ENCODE measurements around the gene TOX3.

Gene TOX3

DNA sequence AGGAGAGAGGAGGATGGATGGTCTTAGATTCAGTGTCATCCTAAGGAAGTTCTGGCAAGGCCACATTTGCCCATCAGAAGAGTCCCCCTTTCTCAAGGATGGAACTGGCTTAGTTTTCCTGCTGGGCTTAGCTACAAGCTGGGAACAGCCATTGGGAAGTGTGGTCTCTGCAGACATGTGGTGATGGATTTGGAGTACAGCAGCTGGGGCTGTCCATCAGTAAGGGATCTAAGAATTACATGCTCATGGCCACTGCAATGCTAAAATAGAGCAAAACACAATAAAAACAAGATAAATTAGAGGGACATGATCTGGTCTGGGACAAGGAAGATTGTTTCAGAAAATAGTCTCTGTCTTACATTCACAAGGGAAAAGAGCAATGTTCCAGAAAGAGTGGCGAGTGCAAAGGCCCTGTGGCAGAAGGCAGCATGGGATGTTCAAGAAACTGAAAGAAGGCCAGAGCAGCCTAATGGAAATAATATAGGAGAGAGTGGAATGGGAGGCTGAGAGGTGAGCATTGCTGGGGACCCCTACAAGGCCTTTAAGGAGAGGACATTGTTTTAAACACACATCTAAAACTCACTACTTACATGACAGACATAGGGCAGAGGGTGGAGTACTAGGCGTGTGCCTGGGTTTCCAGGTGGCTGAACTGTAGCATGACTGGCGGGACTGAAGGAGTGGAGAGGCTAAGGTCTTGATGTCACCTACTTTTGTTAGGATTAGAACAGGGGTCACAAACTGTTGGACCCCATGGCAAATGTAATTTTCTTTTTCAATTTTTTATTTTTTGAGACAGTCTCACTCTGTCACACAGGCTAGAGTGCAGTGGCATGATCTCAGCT is 17.0 kb upstream of the TOX3 start:
- Histone ChIP-seq H3K9me3 (ENCODE audit: control insufficient read depth, low read length) (no peaks in the 10 kb centered on the region), H3K4me1 (ENCODE audit: control insufficient read depth, insufficient read depth, low read length, poor library complexity, severe bottlenecking) (no peaks in the 10 kb centered on the region), H3K4me3 (ENCODE audit: insufficient read depth, low read depth, low read length, poor library complexity, severe bottlenecking) (no peak overlapping the region), H3K36me3 (ENCODE audit: control insufficient read depth, insufficient read depth, low read length) (no peaks in the 10 kb centered on the region), H3K27ac (ENCODE audit: insufficient read depth, low read length, poor library complexity, severe bottlenecking) (no peak overlapping the region), H3K27me3 (replicated peaks; ENCODE audit: control insufficient read depth, insufficient read depth, low read length, poor library complexity, severe bottlenecking) (no peaks in the 10 kb centered on the region)
- DNase-seq = no peak

DNA sequence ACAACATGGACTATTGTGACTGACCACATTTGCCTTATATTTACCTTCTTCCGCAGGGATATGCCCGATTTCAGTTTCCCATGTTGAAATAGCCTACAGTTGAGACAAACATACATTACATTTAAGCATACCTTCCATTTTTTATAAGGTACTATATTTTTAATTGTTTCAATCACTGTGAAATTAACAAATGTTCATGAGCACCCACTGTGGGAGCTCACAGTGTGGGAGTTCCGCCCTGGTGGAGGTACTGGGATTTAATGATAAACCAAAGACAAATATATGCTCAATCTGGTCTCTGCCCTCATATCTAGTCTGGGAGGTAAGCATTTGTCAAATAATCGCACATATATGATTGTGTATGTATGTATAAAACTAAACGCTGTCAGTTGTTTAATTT is 15.8 kb upstream of the TOX3 start:
- Histone ChIP-seq H3K27ac (ENCODE audit: insufficient read depth, low read length, poor library complexity, severe bottlenecking) (no peak overlapping the region), H3K4me3 (ENCODE audit: insufficient read depth, low read depth, low read length, poor library complexity, severe bottlenecking) (no peak overlapping the region), H3K9me3 (ENCODE audit: control insufficient read depth, low read length) (no peaks in the 10 kb centered on the region), H3K4me1 (ENCODE audit: control insufficient read depth, insufficient read depth, low read length, poor library complexity, severe bottlenecking) (no peaks in the 10 kb centered on the region), H3K36me3 (ENCODE audit: control insufficient read depth, insufficient read depth, low read length) (no peaks in the 10 kb centered on the region), H3K27me3 (replicated peaks; ENCODE audit: control insufficient read depth, insufficient read depth, low read length, poor library complexity, severe bottlenecking) (no peaks in the 10 kb centered on the region)
- DNase-seq = no peak

DNA sequence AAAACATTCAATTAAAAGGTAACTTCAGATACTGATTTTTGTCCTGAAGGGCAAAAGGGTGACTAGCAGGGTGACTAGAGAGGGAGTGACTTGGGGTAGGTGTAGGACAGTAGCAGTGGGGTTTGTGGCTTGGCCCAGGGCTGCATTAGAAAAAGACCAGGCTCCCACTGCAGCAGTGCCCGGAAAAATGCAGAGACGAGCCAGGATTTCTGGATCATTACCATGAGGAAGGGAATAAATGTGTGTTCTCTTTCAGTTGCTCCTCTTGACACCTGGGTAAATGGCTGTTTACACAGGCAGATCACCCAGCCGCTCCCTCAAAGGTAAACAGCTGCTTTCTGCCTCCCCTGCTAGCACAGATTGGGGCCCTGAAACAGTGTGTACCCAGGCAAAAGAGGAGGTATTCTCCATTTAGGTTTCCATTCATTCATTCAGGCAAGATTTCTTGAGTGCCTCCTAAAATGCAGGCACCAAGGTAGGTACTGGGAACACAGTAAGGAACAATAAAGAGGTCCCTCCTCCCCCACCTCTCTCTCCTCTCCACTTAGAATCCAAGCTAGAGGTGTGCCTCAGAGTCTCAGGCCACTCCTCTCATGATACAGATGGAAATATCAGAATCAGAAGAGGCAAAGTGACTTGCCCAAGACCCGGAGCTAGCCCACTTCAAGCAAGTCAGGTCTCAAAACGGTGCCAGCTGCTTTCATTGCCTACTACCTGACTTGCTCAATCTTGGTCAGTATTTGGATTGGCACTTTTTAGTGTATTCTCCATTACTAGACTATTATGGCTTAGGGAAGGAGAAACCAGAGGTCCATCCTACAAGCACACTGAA is 15.2 kb upstream of the TOX3 start:
- no peaks in the 10 kb centered on the region for H3K36me3 ChIP-seq (ENCODE audit: control insufficient read depth, insufficient read depth, low read length)
- no peaks in the 10 kb centered on the region for H3K9me3 ChIP-seq (ENCODE audit: control insufficient read depth, low read length)
- DNase-seq = no peak
- H3K27ac ChIP-seq (ENCODE audit: insufficient read depth, low read length, poor library complexity, severe bottlenecking) = no peak overlapping the region
- H3K27me3 ChIP-seq (replicated peaks; ENCODE audit: control insufficient read depth, insufficient read depth, low read length, poor library complexity, severe bottlenecking) = no peaks in the 10 kb centered on the region
- no peaks in the 10 kb centered on the region for H3K4me1 ChIP-seq (ENCODE audit: control insufficient read depth, insufficient read depth, low read length, poor library complexity, severe bottlenecking)
- H3K4me3 ChIP-seq (ENCODE audit: insufficient read depth, low read depth, low read length, poor library complexity, severe bottlenecking) = no peak overlapping the region

DNA sequence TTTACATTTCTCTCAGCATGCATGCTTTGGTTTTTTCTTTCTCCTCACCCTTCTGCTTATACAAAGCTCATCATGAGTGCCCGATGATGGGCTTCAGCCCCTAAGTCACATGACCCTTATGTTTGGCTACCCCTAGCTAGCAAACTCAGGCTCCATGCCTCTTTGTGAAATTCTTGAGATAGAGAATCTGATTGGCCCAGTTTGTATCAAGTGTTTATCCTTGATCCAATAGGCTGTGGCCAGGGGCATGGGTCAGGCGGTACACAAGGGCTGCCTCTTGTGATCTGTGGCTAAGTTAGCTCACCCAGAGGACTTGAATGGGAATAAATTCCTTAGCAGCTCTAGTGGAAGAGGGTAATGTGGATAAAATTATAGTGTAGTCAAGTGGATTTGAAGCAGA is 11.5 kb upstream of the TOX3 start:
- no peak overlapping the region for H3K27ac ChIP-seq (ENCODE audit: insufficient read depth, low read length, poor library complexity, severe bottlenecking)
- no peak overlapping the region for H3K4me3 ChIP-seq (ENCODE audit: insufficient read depth, low read depth, low read length, poor library complexity, severe bottlenecking)
- DNase-seq = no peak
- no peaks in the 10 kb centered on the region for H3K9me3 ChIP-seq (ENCODE audit: control insufficient read depth, low read length)
- H3K27me3 ChIP-seq (replicated peaks; ENCODE audit: control insufficient read depth, insufficient read depth, low read length, poor library complexity, severe bottlenecking) = no peaks in the 10 kb centered on the region
- H3K36me3 ChIP-seq (ENCODE audit: control insufficient read depth, insufficient read depth, low read length) = no peaks in the 10 kb centered on the region
- no peaks in the 10 kb centered on the region for H3K4me1 ChIP-seq (ENCODE audit: control insufficient read depth, insufficient read depth, low read length, poor library complexity, severe bottlenecking)

DNA sequence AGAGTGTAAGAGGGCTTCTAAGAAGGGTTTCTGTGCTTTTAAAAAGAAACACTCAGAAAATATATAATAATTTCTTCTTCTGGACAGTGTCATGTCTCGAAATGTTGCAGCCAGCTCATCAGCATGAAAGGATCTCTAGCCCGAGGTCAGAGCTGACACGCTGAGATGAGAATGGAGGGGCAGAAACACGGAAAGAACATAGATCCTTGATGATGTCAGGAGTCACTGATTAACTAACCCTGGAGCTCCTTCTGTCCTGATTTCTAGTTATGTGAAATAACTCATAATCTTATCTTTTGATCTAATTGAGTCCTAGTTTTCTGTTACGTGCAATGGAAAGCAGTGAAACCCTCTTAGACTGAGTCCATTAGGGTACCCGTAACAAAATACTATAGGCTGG is 10.3 kb upstream of the TOX3 start:
- Histone ChIP-seq H3K27ac (ENCODE audit: insufficient read depth, low read length, poor library complexity, severe bottlenecking) (no peak overlapping the region), H3K36me3 (ENCODE audit: control insufficient read depth, insufficient read depth, low read length) (no peaks in the 10 kb centered on the region), H3K4me3 (ENCODE audit: insufficient read depth, low read depth, low read length, poor library complexity, severe bottlenecking) (no peak overlapping the region), H3K4me1 (ENCODE audit: control insufficient read depth, insufficient read depth, low read length, poor library complexity, severe bottlenecking) (no peaks in the 10 kb centered on the region), H3K27me3 (replicated peaks; ENCODE audit: control insufficient read depth, insufficient read depth, low read length, poor library complexity, severe bottlenecking) (no peaks in the 10 kb centered on the region), H3K9me3 (ENCODE audit: control insufficient read depth, low read length) (no peaks in the 10 kb centered on the region)
- DNase-seq = no peak

DNA sequence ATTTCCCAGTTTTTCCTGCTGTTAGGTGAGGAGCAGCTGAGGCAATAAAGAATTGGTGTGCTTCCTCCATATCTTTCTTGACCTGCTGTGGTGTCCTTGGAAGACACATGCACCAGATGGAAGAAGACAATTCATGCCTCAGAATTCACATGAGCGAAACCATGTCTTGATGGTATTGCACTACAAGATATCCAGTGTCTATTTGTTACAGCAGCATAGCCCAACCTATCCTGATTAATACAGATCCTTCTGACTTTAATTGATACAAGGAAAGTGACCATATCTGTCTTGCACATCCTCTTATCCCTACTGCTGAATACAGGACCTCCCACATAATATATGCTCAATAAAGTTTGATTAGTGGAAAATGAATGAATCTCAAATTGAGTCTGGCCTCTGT is 9.1 kb upstream of the TOX3 start:
- Histone ChIP-seq H3K4me3 (ENCODE audit: insufficient read depth, low read depth, low read length, poor library complexity, severe bottlenecking) (no peak overlapping the region), H3K27me3 (replicated peaks; ENCODE audit: control insufficient read depth, insufficient read depth, low read length, poor library complexity, severe bottlenecking) (no peaks in the 10 kb centered on the region), H3K36me3 (ENCODE audit: control insufficient read depth, insufficient read depth, low read length) (no peaks in the 10 kb centered on the region), H3K9me3 (ENCODE audit: control insufficient read depth, low read length) (no peaks in the 10 kb centered on the region), H3K4me1 (ENCODE audit: control insufficient read depth, insufficient read depth, low read length, poor library complexity, severe bottlenecking) (no peaks in the 10 kb centered on the region), H3K27ac (ENCODE audit: insufficient read depth, low read length, poor library complexity, severe bottlenecking) (no peak overlapping the region)
- no peak for DNase-seq

DNA sequence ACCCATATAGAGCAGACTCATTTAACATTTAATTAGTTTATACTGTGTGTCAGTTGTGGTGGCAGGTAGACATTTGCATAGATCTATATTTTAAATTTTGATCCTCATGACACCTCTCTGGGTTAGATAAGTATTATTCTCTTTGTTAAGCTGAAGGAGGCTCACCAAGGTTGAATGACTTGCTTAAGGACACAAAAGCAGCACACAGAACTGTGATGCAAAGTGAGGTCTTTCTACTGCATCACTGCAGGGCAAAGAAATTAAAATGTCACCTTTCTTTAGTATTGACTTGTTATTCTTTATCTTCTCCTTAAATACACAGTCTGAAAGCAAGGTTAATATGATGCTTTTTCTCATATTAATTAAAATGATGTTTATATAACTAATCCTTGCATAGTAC is 8.6 kb upstream of the TOX3 start:
- Histone ChIP-seq H3K27ac (ENCODE audit: insufficient read depth, low read length, poor library complexity, severe bottlenecking) (no peak overlapping the region), H3K4me3 (ENCODE audit: insufficient read depth, low read depth, low read length, poor library complexity, severe bottlenecking) (no peak overlapping the region), H3K9me3 (ENCODE audit: control insufficient read depth, low read length) (no peaks in the 10 kb centered on the region), H3K36me3 (ENCODE audit: control insufficient read depth, insufficient read depth, low read length) (no peaks in the 10 kb centered on the region), H3K4me1 (ENCODE audit: control insufficient read depth, insufficient read depth, low read length, poor library complexity, severe bottlenecking) (no peaks in the 10 kb centered on the region), H3K27me3 (replicated peaks; ENCODE audit: control insufficient read depth, insufficient read depth, low read length, poor library complexity, severe bottlenecking) (no peaks in the 10 kb centered on the region)
- DNase-seq = no peak

DNA sequence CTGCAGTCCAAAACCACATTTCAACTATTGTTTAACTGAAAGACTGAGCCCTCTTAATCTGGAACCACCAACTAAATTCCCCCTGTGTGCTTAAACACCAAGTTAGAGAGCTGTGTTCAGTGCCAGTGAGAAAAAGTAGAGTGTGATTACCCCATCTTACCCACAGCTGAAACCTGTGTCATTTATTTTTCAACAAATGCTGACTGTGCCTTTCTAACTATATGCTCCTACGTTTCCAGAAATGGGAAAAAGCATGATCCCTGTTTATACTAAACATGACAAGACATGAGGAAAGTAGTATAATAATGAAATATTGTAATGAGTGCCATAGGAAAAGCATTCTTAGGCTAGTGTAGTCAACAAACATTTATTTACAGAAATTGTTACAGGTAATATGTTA is 7.4 kb upstream of the TOX3 start:
- Histone ChIP-seq H3K36me3 (ENCODE audit: control insufficient read depth, insufficient read depth, low read length) (no peaks in the 10 kb centered on the region), H3K27me3 (replicated peaks; ENCODE audit: control insufficient read depth, insufficient read depth, low read length, poor library complexity, severe bottlenecking) (no peaks in the 10 kb centered on the region)
- DNase-seq = no peak

DNA sequence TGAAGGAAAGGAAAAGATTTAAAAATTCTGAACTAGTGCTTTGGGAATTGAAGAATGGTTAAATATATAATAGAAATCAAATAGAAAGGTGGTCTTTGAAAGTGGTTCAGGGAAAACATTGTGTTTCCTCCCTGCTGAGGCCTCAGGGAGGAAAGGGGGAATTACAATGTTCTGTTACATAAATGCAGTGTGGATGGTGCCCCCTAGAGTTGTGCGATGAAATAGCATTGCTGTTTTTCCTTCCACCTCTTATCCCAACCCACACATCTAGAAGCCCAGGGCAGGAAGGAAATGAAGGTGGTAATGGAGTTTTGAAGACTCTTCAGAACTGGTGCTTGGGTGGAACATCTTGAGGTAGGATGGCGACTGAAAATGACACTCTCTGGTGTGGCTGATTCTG is 6.4 kb upstream of the TOX3 start:
- H3K4me3 ChIP-seq (ENCODE audit: insufficient read depth, low read depth, low read length, poor library complexity, severe bottlenecking) = no peak overlapping the region

More for the DNA sequence above, 7.4 kb upstream of the TOX3 start:
- H3K4me1 ChIP-seq (ENCODE audit: control insufficient read depth, insufficient read depth, low read length, poor library complexity, severe bottlenecking) = no peaks in the 10 kb centered on the region
- no peak overlapping the region for H3K27ac ChIP-seq (ENCODE audit: insufficient read depth, low read length, poor library complexity, severe bottlenecking)
- H3K4me3 ChIP-seq (ENCODE audit: insufficient read depth, low read depth, low read length, poor library complexity, severe bottlenecking) = no peak overlapping the region
- H3K9me3 ChIP-seq (ENCODE audit: control insufficient read depth, low read length) = no peaks in the 10 kb centered on the region

DNA sequence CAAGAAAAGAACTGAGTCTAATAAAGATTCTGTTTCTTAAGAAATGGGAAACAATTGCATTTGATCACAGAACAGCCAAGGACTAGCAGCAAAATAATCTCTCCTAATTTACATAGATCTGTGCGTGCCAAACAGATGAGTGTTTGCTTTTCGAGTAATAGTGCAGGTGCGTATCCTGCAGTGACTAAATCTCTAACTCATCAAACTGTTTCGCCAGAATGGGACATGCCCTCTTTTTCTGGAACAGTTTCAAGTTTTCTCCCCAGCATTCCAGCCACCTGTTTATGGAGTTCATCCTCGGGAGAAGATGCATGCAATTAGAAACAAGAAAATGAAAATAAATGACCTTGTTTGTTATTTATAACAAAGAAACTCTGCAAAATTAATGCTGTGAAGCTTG is 5.7 kb upstream of the TOX3 start:
- DNase-seq = no peak

More for the DNA sequence above, 6.4 kb upstream of the TOX3 start:
- Histone ChIP-seq H3K36me3 (ENCODE audit: control insufficient read depth, insufficient read depth, low read length) (no peaks in the 10 kb centered on the region), H3K27ac (ENCODE audit: insufficient read depth, low read length, poor library complexity, severe bottlenecking) (no peak overlapping the region), H3K4me1 (ENCODE audit: control insufficient read depth, insufficient read depth, low read length, poor library complexity, severe bottlenecking) (no peaks in the 10 kb centered on the region), H3K9me3 (ENCODE audit: control insufficient read depth, low read length) (no peaks in the 10 kb centered on the region), H3K27me3 (replicated peaks; ENCODE audit: control insufficient read depth, insufficient read depth, low read length, poor library complexity, severe bottlenecking) (no peaks in the 10 kb centered on the region)
- no peak for DNase-seq

More for the DNA sequence above, 5.7 kb upstream of the TOX3 start:
- Histone ChIP-seq H3K27ac (ENCODE audit: insufficient read depth, low read length, poor library complexity, severe bottlenecking) (no peak overlapping the region), H3K36me3 (ENCODE audit: control insufficient read depth, insufficient read depth, low read length) (no peaks in the 10 kb centered on the region), H3K4me3 (ENCODE audit: insufficient read depth, low read depth, low read length, poor library complexity, severe bottlenecking) (no peak overlapping the region), H3K27me3 (replicated peaks; ENCODE audit: control insufficient read depth, insufficient read depth, low read length, poor library complexity, severe bottlenecking) (peaks cover 5% of the 10 kb centered on the region), H3K9me3 (ENCODE audit: control insufficient read depth, low read length) (no peaks in the 10 kb centered on the region), H3K4me1 (ENCODE audit: control insufficient read depth, insufficient read depth, low read length, poor library complexity, severe bottlenecking) (no peaks in the 10 kb centered on the region)

Data from effector memory CD4-positive, alpha-beta T cell (primary cell).